ENCODE results near the gene TBL1XR1.

DNA sequence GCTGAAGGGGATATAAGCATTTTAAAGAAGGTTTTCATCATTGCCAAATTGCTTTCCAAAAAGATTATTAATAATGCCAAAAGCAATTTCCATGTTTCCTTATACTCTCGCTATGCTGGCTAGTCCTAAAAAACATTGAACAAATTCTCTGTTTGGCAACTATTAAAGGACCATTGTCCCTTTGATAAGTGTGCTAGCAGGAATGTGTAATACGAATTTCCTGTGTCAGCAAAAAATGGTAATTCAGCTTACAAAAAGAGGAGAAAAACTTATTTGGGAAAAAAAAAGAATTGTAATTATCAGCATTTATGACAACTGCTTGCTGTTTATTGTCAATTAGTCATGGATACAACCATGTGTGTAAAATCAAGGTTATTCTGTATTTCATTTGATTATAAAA, 138.6 kb downstream of the TBL1XR1 start:
- TF ChIP-seq, protein P1, sequence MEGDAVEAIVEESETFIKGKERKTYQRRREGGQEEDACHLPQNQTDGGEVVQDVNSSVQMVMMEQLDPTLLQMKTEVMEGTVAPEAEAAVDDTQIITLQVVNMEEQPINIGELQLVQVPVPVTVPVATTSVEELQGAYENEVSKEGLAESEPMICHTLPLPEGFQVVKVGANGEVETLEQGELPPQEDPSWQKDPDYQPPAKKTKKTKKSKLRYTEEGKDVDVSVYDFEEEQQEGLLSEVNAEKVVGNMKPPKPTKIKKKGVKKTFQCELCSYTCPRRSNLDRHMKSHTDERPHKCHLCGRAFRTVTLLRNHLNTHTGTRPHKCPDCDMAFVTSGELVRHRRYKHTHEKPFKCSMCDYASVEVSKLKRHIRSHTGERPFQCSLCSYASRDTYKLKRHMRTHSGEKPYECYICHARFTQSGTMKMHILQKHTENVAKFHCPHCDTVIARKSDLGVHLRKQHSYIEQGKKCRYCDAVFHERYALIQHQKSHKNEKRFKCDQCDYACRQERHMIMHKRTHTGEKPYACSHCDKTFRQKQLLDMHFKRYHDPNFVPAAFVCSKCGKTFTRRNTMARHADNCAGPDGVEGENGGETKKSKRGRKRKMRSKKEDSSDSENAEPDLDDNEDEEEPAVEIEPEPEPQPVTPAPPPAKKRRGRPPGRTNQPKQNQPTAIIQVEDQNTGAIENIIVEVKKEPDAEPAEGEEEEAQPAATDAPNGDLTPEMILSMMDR (IDR thresholded peaks at IDR 0.05) = no peak
- TF ChIP-seq TCF7L2 (IDR thresholded peaks at IDR 0.05; ENCODE audit: low read depth, low read length) = no peak

Data from Panc1 (cell line).